HG03469 (cell line): ENCODE data around the gene FGF14.

Experiments used
- ATAC-seq: cut with Tn5 transposase; IDR thresholded peaks from one replicate; pipeline ENCODE4 v1.9.1; 2021; ENCODE audit warnings: mild to moderate bottlenecking, moderate library complexity, moderate number of reproducible peaks; ENCODE audit not compliant: unreplicated experiment

FGF14 gene

DNA sequence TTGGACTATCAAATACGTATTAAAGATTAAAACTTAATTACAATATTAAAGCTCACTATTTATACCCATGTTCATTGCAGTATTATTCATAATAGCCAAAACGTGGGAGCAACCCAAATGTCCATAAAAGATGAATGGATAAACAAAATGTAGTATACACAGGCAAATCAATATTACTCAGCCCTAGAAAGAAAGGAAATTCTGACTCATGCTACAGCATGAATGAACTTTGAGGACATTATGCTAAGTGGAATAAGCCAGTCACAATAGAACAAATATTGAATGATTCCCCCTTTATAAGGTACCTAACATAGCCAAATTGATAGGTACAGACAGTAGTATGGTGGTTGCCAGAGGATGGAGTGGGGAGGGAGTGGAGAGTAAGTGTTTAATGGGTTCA, 457.3 kb downstream of the FGF14 start:
- no peak for ATAC-seq

DNA sequence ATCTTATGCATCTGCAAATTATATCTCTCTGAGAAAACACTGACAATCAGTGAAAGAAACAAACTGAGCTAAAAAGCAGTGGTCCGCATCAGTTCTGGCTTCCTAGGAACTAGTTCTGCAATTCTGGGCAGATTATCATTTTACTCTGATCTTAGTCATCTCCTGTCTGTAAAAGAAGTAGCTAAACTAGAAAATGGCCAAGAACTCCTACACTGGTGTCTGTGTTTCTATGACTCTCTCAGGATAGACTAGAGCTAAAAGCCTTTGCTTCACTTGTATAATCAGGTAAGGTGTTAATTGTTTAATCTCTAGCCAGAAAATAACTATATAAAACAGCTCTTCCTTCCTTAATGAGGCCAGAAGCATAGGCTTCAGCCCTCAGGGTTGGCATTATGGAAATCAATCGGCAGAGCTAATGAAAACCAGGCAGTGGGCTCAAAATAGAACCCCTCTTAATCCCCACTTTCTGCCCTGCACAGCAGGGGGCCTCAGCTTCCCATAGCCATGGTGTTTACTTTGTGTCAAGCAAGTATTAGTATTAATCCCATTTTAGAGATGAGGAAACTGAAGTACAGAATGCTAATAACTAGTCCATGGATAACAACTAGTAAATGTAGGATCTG, 459.2 kb downstream of the FGF14 start:
- ATAC-seq = no peak

DNA sequence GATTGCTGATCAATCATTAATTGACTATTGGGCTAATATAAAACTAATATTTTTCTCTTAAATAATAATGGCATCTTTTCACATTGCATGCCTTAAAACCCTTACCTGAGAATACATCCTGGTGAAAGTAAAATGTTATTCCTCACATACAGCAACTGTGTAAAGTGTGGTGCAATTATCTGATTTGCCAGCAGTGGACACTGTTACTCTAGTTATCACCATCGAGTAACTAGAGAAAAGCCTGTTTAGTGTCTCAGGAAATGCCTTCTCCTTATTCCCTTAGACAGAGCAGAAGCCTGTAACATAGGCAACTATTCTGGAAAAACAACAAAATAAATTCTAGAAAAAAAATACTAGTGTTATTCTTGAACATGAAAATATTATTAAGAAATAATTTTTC, 459.8 kb downstream of the FGF14 start:
- peak; percentile 57 for ATAC-seq

DNA sequence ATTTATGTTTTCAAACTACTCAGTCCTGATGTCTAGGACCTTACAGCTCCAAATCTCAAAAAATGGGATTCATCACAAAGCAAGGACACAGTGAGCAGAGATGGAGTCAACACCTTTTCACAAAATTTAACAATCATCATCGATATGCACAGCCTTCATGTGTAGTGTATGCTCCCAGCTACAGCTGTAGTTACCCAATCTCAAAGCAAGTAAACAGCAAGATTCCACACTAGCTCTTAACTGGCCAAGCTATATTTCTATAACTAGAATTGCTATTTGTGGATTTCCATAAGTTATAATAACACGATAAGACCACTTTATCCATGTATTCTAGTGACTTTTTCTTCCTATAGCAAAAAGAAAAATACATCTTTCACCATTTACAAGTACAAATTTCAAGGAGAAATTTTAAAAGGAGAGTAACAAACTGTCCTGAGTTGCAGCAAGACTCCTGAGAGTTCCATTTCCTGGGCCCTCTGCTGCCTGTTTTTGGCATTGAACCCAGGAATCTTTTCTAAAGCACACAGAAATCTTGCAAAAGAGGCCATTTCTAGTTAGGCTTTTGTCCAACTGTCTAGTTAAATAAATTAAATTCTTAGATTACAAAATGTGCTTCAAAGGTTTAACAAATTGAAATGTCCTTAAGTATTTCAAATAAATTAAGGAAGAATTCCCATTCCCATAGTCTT, 460.6 kb downstream of the FGF14 start:
- ATAC-seq = no peak

DNA sequence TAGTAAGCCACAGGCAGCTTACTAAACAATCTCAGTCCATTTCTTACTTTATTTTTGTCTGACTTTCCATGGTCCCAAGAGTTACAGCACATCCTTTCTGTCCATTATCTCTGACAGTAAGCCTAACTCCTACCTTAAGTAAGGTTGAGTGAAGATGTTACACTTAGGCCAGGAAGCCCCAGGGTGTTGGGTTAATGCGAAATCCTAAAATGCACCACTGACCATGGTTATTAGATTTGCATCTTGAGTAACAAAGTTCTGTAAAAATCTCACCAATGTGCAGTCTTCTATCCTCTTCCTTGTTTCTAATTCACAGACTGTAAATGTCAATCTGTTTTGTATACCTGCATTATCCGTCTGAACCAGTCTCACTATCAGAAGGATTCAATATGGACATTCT, 462.5 kb downstream of the FGF14 start:
- no peak for ATAC-seq

DNA sequence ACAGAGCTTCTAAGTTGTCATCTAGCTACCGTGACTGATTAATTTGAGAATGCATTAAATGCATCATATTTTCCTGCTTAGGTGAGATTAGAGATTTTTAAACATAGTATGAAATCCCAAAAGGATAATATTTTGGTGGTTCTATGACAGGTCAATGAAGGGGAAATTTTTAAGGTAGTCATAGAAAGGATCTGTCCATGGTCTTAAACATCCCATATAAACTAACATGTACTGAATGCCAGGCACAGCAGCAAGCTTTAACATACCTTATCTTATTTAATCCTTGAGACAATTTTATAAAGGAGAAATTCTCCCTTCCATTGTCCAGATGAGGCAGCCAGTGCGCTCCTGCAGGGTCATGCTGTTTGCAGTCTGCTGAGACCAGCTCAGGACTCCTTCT, 466.0 kb downstream of the FGF14 start:
- no peak for ATAC-seq

DNA sequence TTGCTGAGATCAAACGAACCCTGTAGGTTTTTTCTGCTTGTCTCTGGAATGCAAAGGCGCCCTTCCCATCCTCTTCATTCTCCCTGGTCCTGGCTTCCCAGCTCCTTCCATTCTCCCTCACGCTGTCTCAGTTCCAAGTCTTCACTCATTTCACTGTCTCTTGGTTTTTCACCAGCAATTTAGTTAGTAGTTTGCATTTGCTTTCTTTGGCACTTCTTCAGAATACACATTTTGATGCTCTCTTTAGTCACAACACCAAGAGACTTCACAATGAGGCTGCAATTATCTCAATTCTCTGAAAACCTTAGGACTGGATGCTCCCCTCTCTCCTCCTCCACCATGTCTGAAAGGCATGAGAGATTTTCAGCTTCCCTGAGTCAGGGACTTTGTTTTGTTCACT, 470.7 kb downstream of the FGF14 start:
- no peak for ATAC-seq

DNA sequence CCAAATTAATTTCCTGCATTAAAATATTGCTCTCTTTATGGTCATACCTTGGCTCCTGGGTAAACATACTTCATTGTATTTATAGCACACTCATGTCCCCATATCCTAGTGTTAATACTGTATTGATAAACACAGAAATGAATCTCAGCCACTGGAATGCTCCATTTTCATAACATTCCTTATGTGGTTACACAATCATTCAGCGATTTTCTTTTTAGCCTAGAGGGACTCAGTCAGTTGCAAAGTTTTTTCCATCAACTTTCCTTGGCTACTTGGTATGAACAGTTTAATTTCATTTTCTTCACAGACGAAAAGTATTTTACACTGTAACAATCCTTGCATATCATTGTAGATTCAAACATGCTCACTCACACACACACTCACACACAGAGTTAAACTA, 471.5 kb downstream of the FGF14 start:
- no peak for ATAC-seq

DNA sequence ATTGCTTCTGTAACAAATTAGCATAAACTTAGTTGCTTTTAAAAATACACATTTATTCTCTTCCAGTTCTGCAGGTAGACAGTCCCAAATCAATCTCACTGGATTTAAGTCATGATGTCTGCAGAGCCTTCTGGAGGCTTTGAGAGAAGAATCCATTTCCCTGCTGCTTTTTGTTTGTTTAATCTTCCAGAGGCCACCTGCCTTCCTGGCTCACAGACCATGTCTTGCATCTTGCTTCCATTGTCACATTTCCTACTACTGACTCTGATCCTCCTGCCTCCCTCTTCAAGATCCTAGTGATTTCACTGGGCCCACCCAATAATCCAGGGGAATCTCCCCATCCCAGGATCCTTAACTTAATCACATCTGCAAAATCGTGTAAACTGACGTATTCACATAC, 476.1 kb downstream of the FGF14 start:
- ATAC-seq = no peak

DNA sequence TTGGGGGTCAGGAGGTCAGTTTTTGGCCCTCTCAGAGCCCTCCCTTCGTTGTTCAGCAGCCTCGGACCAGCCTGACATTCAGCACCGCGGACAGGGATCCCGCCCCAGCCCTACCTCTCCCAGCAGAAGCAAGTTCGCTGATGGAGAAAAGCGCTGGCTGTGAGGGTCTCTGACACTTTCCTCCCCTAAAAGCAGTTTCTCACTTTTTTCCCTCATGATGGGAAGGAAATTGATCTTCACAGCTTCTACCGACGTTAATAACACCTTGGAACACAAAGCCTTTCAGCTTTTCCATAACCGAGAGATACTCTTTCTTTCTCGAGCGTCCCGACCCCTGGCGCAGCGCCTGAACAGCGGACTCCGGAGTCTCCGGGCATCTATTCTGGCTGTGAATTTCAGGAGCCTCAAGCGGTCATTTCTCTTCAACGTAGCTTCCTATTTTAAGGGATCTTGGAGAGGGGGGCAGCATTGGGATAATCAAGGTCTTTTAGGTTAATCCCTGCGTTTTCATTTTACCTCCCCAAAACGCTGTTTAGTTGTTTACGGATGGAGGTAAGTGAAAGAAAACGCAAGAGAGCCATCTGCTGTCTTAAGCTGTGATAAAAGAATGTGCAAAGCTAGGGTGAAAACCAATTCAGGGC, 482.2 kb downstream of the FGF14 start:
- ATAC-seq = no peak

DNA sequence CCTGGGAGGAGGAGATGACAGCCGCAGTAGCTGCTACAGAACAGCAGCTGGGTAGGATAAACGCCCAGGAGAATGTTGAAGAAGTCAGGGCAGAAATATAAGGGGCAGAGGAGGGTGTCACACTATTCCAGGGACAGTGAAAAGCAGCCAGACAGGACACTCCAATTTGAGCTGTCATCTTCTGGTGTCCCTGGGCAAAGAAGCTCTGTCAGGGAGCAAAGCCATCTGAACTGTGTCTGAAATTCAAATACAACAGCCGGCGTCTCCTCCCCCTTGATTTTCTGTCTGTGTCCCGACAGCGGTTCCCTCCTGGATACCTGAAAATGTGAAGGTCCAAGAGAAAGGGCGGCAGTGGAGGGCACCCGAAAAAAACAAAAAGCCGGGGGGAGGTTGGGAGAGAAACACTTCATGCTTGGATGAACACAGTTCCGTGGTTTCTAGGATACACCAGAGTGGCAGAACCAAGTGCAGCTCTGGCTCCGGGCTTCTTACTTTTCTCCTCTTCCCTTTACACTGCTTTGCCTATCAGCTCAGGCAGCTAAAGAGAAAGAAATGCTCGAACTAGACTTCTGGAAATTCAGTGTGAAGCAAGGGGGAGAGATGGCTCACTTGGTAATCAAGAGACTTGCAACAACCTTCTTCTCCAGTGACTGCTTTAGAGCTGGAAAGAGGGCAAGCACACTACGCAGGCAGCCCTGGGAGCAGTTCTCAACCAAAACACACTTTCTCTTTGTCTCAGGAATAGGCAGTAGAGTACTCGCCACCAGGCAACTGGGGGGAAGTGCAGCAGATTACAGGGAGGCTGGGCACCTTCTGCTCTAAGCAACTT, 483.8 kb downstream of the FGF14 start:
- no peak for ATAC-seq

DNA sequence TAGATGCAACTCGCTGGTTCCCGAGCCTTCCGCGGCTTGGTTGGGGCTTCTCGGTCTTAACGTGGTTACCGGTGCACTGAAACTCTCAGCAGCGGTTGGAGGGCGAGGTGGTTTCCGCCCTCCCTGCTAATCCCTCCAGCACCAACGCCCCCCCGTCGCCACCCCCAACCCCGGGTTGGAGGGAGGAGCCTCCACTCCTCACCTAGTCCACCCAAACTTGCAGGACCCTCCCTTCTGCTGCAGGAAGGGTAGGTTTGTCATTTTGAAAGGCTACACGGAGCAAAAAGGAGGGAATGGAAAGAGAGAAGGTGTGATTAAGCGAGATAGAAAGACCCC, 484.4 kb downstream of the FGF14 start:
- no peak for ATAC-seq

DNA sequence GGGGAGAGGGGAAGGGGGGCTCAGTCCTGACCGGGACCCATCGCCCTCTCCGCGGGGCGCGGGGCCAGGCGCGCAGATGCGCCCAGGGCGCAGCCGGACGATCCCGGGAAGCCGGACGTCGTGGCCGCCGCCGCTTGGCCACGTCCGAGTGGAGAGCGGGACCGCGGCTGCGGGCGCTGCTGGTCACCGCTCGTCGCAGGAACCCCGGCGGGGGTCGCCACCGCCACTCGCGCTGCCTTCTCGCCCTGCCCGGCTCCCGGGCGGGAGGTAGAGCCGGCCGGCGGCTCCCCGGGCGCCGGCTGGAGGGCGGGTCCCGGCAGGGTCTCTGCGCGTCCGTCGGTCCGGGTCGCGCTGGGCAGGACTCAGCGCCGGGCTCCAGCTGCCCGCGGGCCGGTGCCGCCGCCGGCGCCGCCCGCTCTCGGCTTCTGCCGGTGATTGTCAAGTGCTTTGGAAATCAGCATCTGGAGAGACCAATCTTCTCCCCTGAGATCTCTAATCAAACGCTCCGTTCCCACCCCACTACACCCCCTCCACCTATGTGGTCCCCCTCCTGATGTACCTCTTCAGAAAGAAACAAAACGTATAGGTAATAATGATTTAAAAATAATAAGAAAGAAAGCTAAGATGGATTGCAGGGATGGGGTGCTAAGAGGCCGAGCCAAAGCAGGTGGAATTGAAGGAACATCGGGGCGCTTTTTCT, 484.9 kb downstream of the FGF14 start:
- no peak for ATAC-seq

DNA sequence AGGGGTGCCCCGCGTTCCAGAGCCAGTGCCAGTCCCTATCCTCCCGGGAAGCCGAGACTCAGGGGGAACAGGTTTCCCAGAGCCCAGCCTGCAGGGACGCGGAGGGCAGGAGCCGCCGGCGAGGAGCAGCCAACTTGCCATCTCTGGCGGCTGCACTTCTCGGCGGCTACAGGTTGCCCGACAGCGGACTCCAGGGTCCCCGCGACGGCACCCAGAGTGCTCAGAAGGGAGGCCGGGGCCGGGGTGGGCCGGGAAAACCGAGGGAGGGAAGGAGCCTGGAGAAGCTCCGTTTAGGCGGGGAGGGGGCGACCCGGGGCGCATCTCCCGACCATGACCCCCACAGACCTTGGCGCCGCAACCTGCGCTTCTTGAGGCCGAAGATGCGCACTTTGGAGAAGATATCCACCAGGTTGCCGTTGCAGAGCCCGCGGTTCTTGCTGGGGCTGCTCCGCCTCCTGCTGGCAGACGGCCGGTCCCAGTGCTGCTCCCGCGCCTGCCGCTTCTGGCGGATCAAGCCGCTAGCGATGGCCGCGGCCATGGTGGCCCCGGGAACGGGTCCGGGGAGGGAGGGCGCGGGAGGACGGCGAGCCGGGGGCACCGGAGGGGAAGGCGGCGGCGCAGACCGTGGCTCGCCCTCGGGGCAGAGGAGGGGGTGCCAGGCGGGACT, 485.6 kb downstream of the FGF14 start:
- ATAC-seq = no peak

DNA sequence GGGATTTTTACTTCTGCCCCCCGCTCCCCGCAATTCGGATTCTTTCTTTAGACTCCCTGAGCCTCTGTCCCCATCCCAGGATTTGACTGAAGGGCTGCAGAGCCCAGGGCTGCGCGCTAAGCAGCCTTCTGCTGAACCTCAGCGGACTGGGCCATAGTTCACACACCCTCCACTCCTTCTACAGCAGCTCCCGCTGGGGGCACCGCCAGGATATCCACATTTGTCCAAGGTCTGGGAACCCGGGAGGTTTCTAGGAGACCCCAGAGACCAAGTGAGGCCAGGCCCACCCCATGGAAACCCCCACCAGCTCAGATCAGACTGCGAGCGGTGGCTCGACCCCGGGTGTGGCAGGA, 486.1 kb downstream of the FGF14 start:
- no peak for ATAC-seq

DNA sequence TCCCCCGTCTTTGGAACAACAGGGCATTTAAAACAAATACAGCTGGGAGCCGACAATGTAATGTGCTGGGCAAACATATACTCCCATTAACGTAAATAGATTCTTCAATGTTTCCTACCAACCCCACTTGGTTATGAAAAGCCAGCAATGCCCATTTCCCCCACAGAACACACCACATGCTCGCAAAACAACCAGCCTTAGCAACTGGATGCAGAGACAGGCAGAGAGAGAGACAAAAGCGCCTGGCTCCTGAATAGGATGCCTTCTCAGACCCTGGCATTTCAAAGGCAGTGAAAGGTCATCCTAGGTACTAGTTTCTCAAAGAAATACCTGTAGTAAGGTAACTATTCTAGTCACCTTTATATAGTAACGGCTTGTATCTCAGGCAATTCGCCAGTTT, 486.5 kb downstream of the FGF14 start:
- no peak for ATAC-seq

DNA sequence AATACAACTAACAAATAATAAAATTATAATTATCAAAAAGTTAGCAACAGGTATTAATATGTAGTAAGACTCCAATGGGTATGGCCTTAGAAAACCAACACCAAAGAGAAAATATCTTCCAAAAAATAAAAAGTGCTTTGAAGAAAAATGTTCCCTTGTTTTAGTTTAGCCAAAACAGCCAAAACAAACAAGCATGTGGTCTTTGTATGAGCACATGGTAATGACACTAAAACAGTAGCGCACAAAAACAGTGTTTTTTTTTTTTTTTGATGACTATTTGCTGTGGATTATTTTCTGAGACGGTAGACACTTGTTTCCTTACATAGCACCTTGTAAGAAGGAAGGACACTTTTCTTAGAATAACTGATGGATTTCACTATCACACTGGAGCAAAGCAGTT, 490.1 kb downstream of the FGF14 start:
- ATAC-seq = no peak

DNA sequence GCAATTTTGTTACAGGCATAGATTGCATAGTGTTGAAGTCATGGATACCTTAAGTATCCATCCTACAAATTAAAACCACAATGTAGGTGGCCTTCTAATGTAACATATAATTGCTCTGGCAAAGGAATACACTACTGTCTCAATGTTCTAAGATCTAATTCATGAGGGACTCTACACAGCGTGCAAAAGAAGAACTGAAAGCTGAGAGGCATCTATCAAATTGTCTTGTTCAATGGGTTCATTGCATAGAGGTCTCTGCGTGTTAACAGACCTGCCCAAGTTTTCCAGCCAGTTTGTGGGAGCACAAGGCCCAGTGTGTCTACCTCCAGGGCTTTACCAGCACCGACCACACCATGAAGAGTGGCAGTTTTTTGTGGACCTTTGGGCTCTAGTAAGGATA, 498.0 kb downstream of the FGF14 start:
- no peak for ATAC-seq

DNA sequence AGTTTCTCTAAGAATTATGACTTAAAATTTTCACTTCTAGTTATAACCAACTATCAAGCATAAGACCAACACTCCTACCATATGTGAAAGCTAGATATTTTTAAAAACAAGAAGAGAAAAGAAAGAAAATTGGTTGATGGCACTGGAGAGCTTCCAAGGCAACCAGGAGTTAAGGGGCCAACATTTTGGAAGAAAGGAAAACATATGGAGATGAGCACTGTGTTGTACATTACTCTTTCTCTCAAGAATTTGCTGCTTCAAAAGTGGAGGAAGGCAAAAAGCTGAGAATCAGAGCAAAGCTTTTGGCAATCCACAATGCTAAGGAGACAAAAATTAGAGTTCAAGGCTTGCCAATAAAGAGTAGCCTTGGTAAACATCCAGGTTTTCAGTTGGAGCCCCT, 503.2 kb downstream of the FGF14 start:
- no peak for ATAC-seq

DNA sequence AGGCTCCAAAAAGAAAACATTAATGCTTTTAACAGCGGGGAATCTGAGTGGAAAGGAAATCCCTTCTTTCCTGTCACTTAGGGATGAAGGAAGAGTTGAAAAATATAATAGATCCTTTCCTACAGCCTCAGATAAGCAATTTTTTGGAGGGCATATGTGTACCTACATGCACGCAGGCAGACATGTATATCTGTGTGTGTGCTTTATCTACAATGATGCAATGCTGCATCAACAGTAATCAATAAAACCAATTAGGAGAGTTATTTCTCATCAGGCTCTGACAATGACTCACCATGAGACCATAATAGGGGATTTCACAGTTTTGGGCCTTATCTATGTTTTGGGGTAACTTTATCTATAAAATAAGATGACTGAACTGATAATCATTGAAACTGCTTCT, 505.3 kb downstream of the FGF14 start:
- ATAC-seq = no peak

DNA sequence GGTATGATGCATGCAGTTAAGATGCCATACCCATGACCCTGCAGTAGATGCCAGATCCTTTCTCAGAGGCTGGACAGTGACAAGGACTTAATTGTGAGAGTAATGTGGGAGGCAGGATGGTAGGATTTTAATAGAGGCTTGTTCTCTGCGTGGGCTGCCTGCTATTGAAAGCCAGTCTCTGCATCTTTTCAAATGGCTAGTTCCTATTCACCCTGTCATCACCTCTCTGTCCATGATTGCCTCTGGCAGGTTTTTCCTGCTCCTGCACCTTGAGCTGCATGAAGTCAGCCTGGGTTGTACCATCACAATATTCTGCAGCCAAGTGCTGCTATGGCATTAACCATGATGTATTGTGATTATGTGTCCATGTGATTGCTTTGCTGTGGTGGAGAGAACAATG, 508.8 kb downstream of the FGF14 start:
- ATAC-seq = no peak
